ENCODE results near the gene MYO18A.

MYO18A gene

DNA sequence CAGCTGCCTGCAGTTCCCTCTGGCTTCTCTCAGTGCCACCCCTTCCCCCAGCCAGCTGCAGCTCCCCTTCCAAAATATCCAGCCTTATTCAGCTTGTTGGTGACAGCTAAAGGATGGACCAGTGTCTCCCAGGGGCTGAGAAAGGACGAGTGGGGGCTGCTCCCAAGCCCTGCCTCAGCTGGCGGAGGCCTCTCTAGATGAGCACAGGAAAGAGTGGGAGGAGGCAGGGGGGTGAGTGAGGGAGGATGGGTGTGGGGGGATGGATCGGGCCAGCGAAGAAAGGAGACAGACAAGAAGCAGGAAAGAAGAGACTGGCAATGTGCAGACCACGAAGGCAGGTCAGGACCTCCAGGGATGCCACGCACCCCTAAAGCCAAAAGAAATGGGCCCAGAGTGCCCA, 119.7 kb downstream of the MYO18A start:
- TF ChIP-seq, protein P1, sequence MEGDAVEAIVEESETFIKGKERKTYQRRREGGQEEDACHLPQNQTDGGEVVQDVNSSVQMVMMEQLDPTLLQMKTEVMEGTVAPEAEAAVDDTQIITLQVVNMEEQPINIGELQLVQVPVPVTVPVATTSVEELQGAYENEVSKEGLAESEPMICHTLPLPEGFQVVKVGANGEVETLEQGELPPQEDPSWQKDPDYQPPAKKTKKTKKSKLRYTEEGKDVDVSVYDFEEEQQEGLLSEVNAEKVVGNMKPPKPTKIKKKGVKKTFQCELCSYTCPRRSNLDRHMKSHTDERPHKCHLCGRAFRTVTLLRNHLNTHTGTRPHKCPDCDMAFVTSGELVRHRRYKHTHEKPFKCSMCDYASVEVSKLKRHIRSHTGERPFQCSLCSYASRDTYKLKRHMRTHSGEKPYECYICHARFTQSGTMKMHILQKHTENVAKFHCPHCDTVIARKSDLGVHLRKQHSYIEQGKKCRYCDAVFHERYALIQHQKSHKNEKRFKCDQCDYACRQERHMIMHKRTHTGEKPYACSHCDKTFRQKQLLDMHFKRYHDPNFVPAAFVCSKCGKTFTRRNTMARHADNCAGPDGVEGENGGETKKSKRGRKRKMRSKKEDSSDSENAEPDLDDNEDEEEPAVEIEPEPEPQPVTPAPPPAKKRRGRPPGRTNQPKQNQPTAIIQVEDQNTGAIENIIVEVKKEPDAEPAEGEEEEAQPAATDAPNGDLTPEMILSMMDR (IDR thresholded peaks at IDR 0.05; ENCODE audit: borderline replicate concordance, extremely low read depth, low read length, poor library complexity, severe bottlenecking) = no peak
- no peak for TF ChIP-seq EZH2 (IDR thresholded peaks at IDR 0.05; ENCODE audit: borderline replicate concordance, low read depth, low read length, severe bottlenecking)
- Histone ChIP-seq H3K36me3 (ENCODE audit: insufficient read depth, low read length) (no peaks in the 10 kb centered on the region), H3K27me3 (ENCODE audit: insufficient read depth, low read length, poor library complexity) (no peaks in the 10 kb centered on the region), H3K4me2 (ENCODE audit: insufficient read depth, low read length) (no peak overlapping the region), H3K79me2 (ENCODE audit: insufficient read depth, low read length) (no peaks in the 10 kb centered on the region), H4K20me1 (ENCODE audit: insufficient read depth, low read length) (no peaks in the 10 kb centered on the region; the same call in 1 of the 2 replicates), H3K4me3 (ENCODE audit: low read depth in 1 of 2, low read length in 2 of 2) (no peak overlapping the region), H3K9ac (ENCODE audit: low read depth, low read length) (no peak overlapping the region), H3K9me3 (ENCODE audit: insufficient read depth, low read length, severe bottlenecking) (no peaks in the 10 kb centered on the region), H2AFZ (ENCODE audit: low read depth, low read length) (no peak overlapping the region), H3K4me1 (ENCODE audit: insufficient read depth, low read length) (no peaks in the 10 kb centered on the region), H3K27ac (ENCODE audit: low read length) (no peak overlapping the region)
- DNase-seq (no peak), ATAC-seq (ENCODE audit: insufficient read depth, low read depth) (no peak)

DNA sequence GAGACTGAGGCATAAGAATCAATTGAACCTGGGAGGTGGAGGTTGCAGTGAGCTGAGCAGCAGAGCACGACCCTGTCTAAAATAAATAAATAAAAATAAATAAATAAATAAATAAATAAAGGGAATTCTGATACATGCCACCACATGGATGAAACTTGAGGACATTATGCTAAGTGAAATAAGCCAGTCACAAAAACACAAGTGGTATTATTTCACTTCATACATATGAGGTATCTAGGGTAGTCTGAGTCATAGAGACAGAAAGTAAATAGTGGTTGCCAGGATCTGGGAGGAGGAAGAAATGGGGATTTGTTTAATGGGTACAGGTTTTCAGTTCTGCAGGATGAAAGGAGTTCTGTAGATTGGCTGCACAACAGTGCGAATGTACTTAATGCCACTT, 120.9 kb downstream of the MYO18A start:
- Histone ChIP-seq H3K36me3 (ENCODE audit: insufficient read depth, low read length) (no peaks in the 10 kb centered on the region), H3K27ac (ENCODE audit: low read length) (no peak overlapping the region), H3K4me1 (ENCODE audit: insufficient read depth, low read length) (no peaks in the 10 kb centered on the region), H3K9me3 (ENCODE audit: insufficient read depth, low read length, severe bottlenecking) (no peaks in the 10 kb centered on the region), H3K9ac (ENCODE audit: low read depth, low read length) (no peak overlapping the region), H3K4me3 (ENCODE audit: low read depth in 1 of 2, low read length in 2 of 2) (no peak overlapping the region), H3K79me2 (ENCODE audit: insufficient read depth, low read length) (no peaks in the 10 kb centered on the region), H3K27me3 (ENCODE audit: insufficient read depth, low read length, poor library complexity) (no peaks in the 10 kb centered on the region), H4K20me1 (ENCODE audit: insufficient read depth, low read length) (no peaks in the 10 kb centered on the region; the same call in 1 of the 2 replicates), H3K4me2 (ENCODE audit: insufficient read depth, low read length) (no peak overlapping the region), H2AFZ (ENCODE audit: low read depth, low read length) (no peak overlapping the region)
- DNase-seq = no peak
- TF ChIP-seq, protein P1 (IDR thresholded peaks at IDR 0.05; ENCODE audit: borderline replicate concordance, extremely low read depth, low read length, poor library complexity, severe bottlenecking) = no peak
- no peak for TF ChIP-seq EZH2 (IDR thresholded peaks at IDR 0.05; ENCODE audit: borderline replicate concordance, low read depth, low read length, severe bottlenecking)
- ATAC-seq (ENCODE audit: insufficient read depth, low read depth) = no peak

DNA sequence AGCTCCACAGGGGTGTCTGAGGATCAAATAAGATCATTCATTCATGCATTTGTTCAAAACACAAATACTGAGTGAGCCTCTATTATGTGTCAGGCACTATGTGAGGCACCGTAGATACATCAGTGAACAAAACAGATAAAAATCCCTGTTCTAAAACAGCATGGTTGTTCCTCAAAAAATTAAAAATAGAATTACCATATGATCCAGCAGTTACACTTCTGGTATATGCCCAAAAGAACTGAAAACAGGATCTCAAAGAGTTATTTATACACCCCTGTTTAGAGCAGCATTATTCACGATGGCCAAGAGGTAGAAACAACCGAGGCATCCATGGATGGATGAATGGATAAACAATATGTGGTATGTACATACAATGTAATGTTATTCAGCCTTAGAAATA, 121.8 kb downstream of the MYO18A start:
- Histone ChIP-seq H4K20me1 (ENCODE audit: insufficient read depth, low read length) (no peaks in the 10 kb centered on the region; the same call in 1 of the 2 replicates), H3K4me2 (ENCODE audit: insufficient read depth, low read length) (no peak overlapping the region), H3K27me3 (ENCODE audit: insufficient read depth, low read length, poor library complexity) (no peaks in the 10 kb centered on the region), H3K4me3 (ENCODE audit: low read depth in 1 of 2, low read length in 2 of 2) (no peak overlapping the region), H3K27ac (ENCODE audit: low read length) (no peak overlapping the region), H3K79me2 (ENCODE audit: insufficient read depth, low read length) (no peaks in the 10 kb centered on the region), H3K36me3 (ENCODE audit: insufficient read depth, low read length) (no peaks in the 10 kb centered on the region), H3K9ac (ENCODE audit: low read depth, low read length) (no peak overlapping the region), H3K4me1 (ENCODE audit: insufficient read depth, low read length) (no peaks in the 10 kb centered on the region), H3K9me3 (ENCODE audit: insufficient read depth, low read length, severe bottlenecking) (no peaks in the 10 kb centered on the region), H2AFZ (ENCODE audit: low read depth, low read length) (no peak overlapping the region)
- ATAC-seq (ENCODE audit: insufficient read depth, low read depth) (no peak), DNase-seq (no peak)
- TF ChIP-seq EZH2 (IDR thresholded peaks at IDR 0.05; ENCODE audit: borderline replicate concordance, low read depth, low read length, severe bottlenecking) = no peak

DNA sequence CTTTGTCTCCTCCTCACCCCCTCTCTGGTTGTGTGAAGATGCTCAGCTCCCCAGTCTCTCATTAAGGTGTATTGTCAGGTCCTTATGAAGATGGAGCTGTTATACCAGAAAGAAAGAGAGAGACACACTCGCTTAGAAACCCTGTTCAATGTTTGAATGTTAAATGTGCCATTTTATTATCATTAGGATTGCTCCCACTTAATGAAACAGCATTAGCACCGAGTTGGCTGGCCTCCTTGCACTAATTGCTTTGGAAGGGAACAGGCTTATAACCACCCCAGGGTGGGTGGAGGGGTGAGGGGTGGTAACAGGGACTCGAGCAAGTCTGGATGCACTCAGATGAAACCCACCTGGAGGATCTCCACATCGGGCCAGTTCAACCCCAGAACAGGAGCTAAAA, 122.8 kb downstream of the MYO18A start:
- Histone ChIP-seq H2AFZ (ENCODE audit: low read depth, low read length) (no peak overlapping the region), H3K9me3 (ENCODE audit: insufficient read depth, low read length, severe bottlenecking) (no peaks in the 10 kb centered on the region), H3K79me2 (ENCODE audit: insufficient read depth, low read length) (no peaks in the 10 kb centered on the region), H3K36me3 (ENCODE audit: insufficient read depth, low read length) (no peaks in the 10 kb centered on the region), H3K9ac (ENCODE audit: low read depth, low read length) (no peak overlapping the region), H3K4me2 (ENCODE audit: insufficient read depth, low read length) (no peak overlapping the region), H3K27me3 (ENCODE audit: insufficient read depth, low read length, poor library complexity) (no peaks in the 10 kb centered on the region), H4K20me1 (ENCODE audit: insufficient read depth, low read length) (no peaks in the 10 kb centered on the region; the same call in 1 of the 2 replicates), H3K4me1 (ENCODE audit: insufficient read depth, low read length) (no peaks in the 10 kb centered on the region), H3K4me3 (ENCODE audit: low read depth in 1 of 2, low read length in 2 of 2) (no peak overlapping the region), H3K27ac (ENCODE audit: low read length) (no peak overlapping the region)
- DNase-seq (no peak), ATAC-seq (ENCODE audit: insufficient read depth, low read depth) (no peak)
- no peak for TF ChIP-seq EZH2 (IDR thresholded peaks at IDR 0.05; ENCODE audit: borderline replicate concordance, low read depth, low read length, severe bottlenecking)
- TF ChIP-seq, protein P1 (IDR thresholded peaks at IDR 0.05; ENCODE audit: borderline replicate concordance, extremely low read depth, low read length, poor library complexity, severe bottlenecking) = no peak

Data from DND-41 (cell line).